H1 (cell line): ENCODE data around the gene JDP2. TPM values are rescaled to one million over a fixed set of nuclear protein-coding genes. Genes with fewer than 3 reads are reported as not detected.

Experiments
- CTCF ChIA-PET: fragments of 300-600 bp; sonication (Branson Sonifier 250); formaldehyde crosslinking; loops from one replicate; lab custom pipeline; 2021; ENCODE audit not compliant: partially characterized antibody; lab: Charles Lee
- POLR2A ChIA-PET: fragments of 300-600 bp; sonication (Branson Sonifier 250); formaldehyde crosslinking; loops from one replicate; lab custom pipeline; 2021; ENCODE audit warnings: inconsistent platforms; ENCODE audit not compliant: partially characterized antibody; lab: Charles Lee
- DNase-seq, 2 experiments: peaks; one replicate each; pipeline versions ENCODE4 v3.0.0 to v3.0.0-alpha.2; 2010 to 2022; ENCODE audit warnings: low spot score in 2 of 2, low read depth in 1 of 2, mixed read lengths in 1 of 2
- FAIRE-seq: peaks from 2 replicates; lab custom pipeline; 2011; peaks lifted over from hg19 to GRCh38; lab: Jason Lieb, UNC
- H2AFZ ChIP-seq: 2 replicates; pipeline ENCODE4 v1.8.1; 2012; ENCODE audit warnings: low read length, inconsistent platforms
- H2AK5ac ChIP-seq: 2 replicates; pipeline ENCODE4 v1.6.1; 2013; ENCODE audit warnings: low read depth, low read length
- H2BK120ac ChIP-seq: replicated peaks from 2 replicates; pipeline ENCODE3; 2013; ENCODE audit warnings: low read depth, low read length, inconsistent platforms
- H2BK12ac ChIP-seq: 2 replicates; pipeline ENCODE4 v1.6.1; 2013; ENCODE audit warnings: low read depth, low read length
- H2BK15ac ChIP-seq: 2 replicates; pipeline ENCODE4 v1.6.1; 2013; ENCODE audit warnings: low read length
- H2BK20ac ChIP-seq: 2 replicates; pipeline ENCODE4 v1.6.1; 2013; ENCODE audit warnings: low read length
- H2BK5ac ChIP-seq: 2 replicates; pipeline ENCODE4 v1.6.1; 2013; ENCODE audit warnings: low read depth, low read length
- H3K14ac ChIP-seq: 2 replicates; pipeline ENCODE4 v1.6.1; 2013; ENCODE audit warnings: inconsistent platforms; ENCODE audit not compliant: insufficient read length
- H3K18ac ChIP-seq: 2 replicates; pipeline ENCODE4 v1.6.1; 2013; ENCODE audit warnings: low read length; ENCODE audit errors: extremely low read depth
- H3K23ac ChIP-seq: 2 replicates; pipeline ENCODE4 v1.6.1; 2013; ENCODE audit warnings: inconsistent platforms; ENCODE audit not compliant: insufficient read length
- H3K23me2 ChIP-seq: 2 replicates; pipeline ENCODE4 v1.6.1; 2013; ENCODE audit warnings: low read depth, low read length
- H3K27ac ChIP-seq: 2 replicates; pipeline ENCODE4 v1.6.1; 2011; ENCODE audit warnings: low read depth, low read length, inconsistent platforms
- H3K27me3 ChIP-seq, 4 experiments: replicated peaks in 1 of 4; 1 replicate in 1 of 4; 2 replicates in 3 of 4; pipeline versions ENCODE4 v1.6.1 to v1.8.1; 2011 to 2013; ENCODE audit warnings: low read length in 3 of 4, mild to moderate bottlenecking in 3 of 4, inconsistent platforms in 2 of 4, mixed read lengths in 2 of 4, moderate library complexity in 1 of 4; ENCODE audit not compliant: control insufficient read depth in 3 of 4, insufficient read depth in 3 of 4; ENCODE audit errors: extremely low read depth in 1 of 4
- H3K36me3 ChIP-seq, 4 experiments: 2 replicates each; pipeline versions ENCODE4 v1.6.1 to v1.8.1; 2011 to 2013; ENCODE audit warnings: mild to moderate bottlenecking in 4 of 4, low read length in 3 of 4, moderate library complexity in 2 of 4, control low read depth in 1 of 4, inconsistent platforms in 1 of 4; ENCODE audit not compliant: insufficient read depth in 4 of 4, control insufficient read depth in 2 of 4
- H3K4ac ChIP-seq: replicated peaks from 2 replicates; pipeline ENCODE3; 2013; ENCODE audit warnings: low read length, low read depth, mixed read lengths, inconsistent platforms; ENCODE audit not compliant: insufficient read length
- H3K4me1 ChIP-seq, 4 experiments: replicated peaks in 1 of 4; 1 replicate in 1 of 4; 2 replicates in 3 of 4; pipeline versions ENCODE4 v1.6.1 to v1.8.1; 2011 to 2013; ENCODE audit warnings: low read length in 3 of 4, inconsistent platforms in 2 of 4, mixed read lengths in 1 of 4; ENCODE audit not compliant: insufficient read depth in 4 of 4, control insufficient read depth in 3 of 4
- H3K4me2 ChIP-seq, 2 experiments: 2 replicates each; pipeline versions ENCODE4 v1.6.1 to v1.8.1; 2011 to 2013; ENCODE audit warnings: low read depth in 2 of 2, low read length in 2 of 2, control low read depth in 1 of 2, inconsistent platforms in 1 of 2, mild to moderate bottlenecking in 1 of 2; ENCODE audit not compliant: insufficient read depth in 1 of 2
- H3K4me3 ChIP-seq, 4 experiments: fragments of 200-600, 300-600 bp in 1 of 4; sonication (generic), shearing (Covaris generic), sonication (Bioruptor Twin) in 1 of 4; 2 replicates each; pipeline versions ENCODE4 v1.5.1 to v1.8.1; 2011 to 2016; ENCODE audit warnings: low read length in 4 of 4, low read depth in 3 of 4, control low read depth in 2 of 4, inconsistent platforms in 2 of 4, mild to moderate bottlenecking in 2 of 4, mixed read lengths in 1 of 4, moderate library complexity in 1 of 4; ENCODE audit not compliant: insufficient read depth in 2 of 4; ENCODE audit errors: extremely low read depth in 1 of 4
- H3K56ac ChIP-seq: replicated peaks from 2 replicates; pipeline ENCODE3; 2013; ENCODE audit warnings: low read depth, mild to moderate bottlenecking, mixed read lengths, low read length, inconsistent platforms; ENCODE audit not compliant: insufficient read length
- H3K79me1 ChIP-seq: 2 replicates; pipeline ENCODE4 v1.6.1; 2013; ENCODE audit warnings: low read depth, low read length, control low read depth
- H3K79me2 ChIP-seq, 2 experiments: 2 replicates each; pipeline versions ENCODE4 v1.6.1 to v1.8.1; 2012 to 2013; ENCODE audit warnings: low read length in 2 of 2, mild to moderate bottlenecking in 2 of 2, inconsistent platforms in 1 of 2; ENCODE audit not compliant: insufficient read depth in 2 of 2, control insufficient read depth in 1 of 2
- H3K9ac ChIP-seq, 4 experiments: replicated peaks in 1 of 4; 1 replicate in 1 of 4; 2 replicates in 3 of 4; pipeline versions ENCODE4 v1.6.1 to v1.8.1; 2011 to 2013; ENCODE audit warnings: low read depth in 3 of 4, low read length in 3 of 4, control low read depth in 2 of 4, mild to moderate bottlenecking in 2 of 4, moderate library complexity in 2 of 4, inconsistent platforms in 1 of 4; ENCODE audit errors: extremely low read depth in 1 of 4
- H3K9me3 ChIP-seq, 2 experiments: 2 replicates each; pipeline versions ENCODE4 v1.6.1 to v1.8.1; 2012 to 2013; ENCODE audit warnings: mild to moderate bottlenecking in 2 of 2, moderate library complexity in 2 of 2, control low read depth in 1 of 2, inconsistent platforms in 1 of 2, low read depth in 1 of 2, low read length in 1 of 2, mixed read lengths in 1 of 2; ENCODE audit not compliant: insufficient read depth in 2 of 2
- H4K20me1 ChIP-seq, 2 experiments: replicated peaks in 1 of 2; 2 replicates each; pipeline versions ENCODE3 to v1.8.1; 2011 to 2013; ENCODE audit warnings: inconsistent platforms in 2 of 2, low read length in 2 of 2, mild to moderate bottlenecking in 1 of 2; ENCODE audit not compliant: insufficient read depth in 2 of 2, control insufficient read depth in 1 of 2
- H4K5ac ChIP-seq: 2 replicates; pipeline ENCODE4 v1.6.1; 2013; ENCODE audit warnings: low read length, low read depth, mixed read lengths, inconsistent platforms; ENCODE audit not compliant: insufficient read length
- H4K8ac ChIP-seq: 2 replicates; pipeline ENCODE4 v1.8.0; 2013; ENCODE audit warnings: mild to moderate bottlenecking, moderate library complexity, low read length, inconsistent platforms; ENCODE audit not compliant: insufficient read depth; ENCODE audit errors: extremely low read depth
- H4K91ac ChIP-seq: replicated peaks from 2 replicates; pipeline ENCODE3; 2013; ENCODE audit warnings: low read length, mixed read lengths, inconsistent platforms; ENCODE audit not compliant: insufficient read length
- BACH1 ChIP-seq: IDR thresholded peaks from 2 replicates; pipeline ENCODE4 v1.6.1; 2012; ENCODE audit warnings: low read length, improper control_type of control experiment
- CBX8 ChIP-seq: fragments of 300-800, 300-1000 bp; sonication (generic); IDR thresholded peaks from 2 replicates; pipeline ENCODE4 v1.7.1; 2016; ENCODE audit warnings: low read depth, low read length, borderline replicate concordance
- CHD1 ChIP-seq: IDR thresholded peaks from 2 replicates; pipeline ENCODE4 v1.6.1; 2012; ENCODE audit warnings: low read depth, low read length, improper control_type of control experiment
- CHD2 ChIP-seq: IDR thresholded peaks from 2 replicates; pipeline ENCODE4 v1.6.1; 2012; ENCODE audit warnings: low read length, improper control_type of control experiment
- EGR1 ChIP-seq: IDR thresholded peaks from 2 replicates; pipeline ENCODE4 v1.6.1; 2011; ENCODE audit warnings: low read depth, low read length, borderline replicate concordance
- KDM1A ChIP-seq: fragments of 200-600, 300-600 bp; sonication (generic); IDR thresholded peaks from 2 replicates; pipeline ENCODE4 v1.7.1; 2016; ENCODE audit warnings: mild to moderate bottlenecking, low read length, borderline replicate concordance
- KDM5A ChIP-seq: fragments of 200-600 bp; IDR thresholded peaks from 2 replicates; pipeline ENCODE4 v1.7.1; 2012; ENCODE audit warnings: mild to moderate bottlenecking, low read length, inconsistent platforms, mixed read lengths
- POLR2A ChIP-seq, 2 experiments: IDR thresholded peaks; 1 replicate in 1 of 2; 2 replicates in 1 of 2; pipeline ENCODE4 v1.6.1; 2011; ENCODE audit warnings: low read depth in 2 of 2, low read length in 2 of 2, mild to moderate bottlenecking in 2 of 2; ENCODE audit errors: control extremely low read depth in 1 of 2
- POLR2AphosphoS5 ChIP-seq: IDR thresholded peaks from 2 replicates; pipeline ENCODE4 v1.6.1; 2011; ENCODE audit warnings: low read depth, low read length
- RFX5 ChIP-seq: IDR thresholded peaks from 2 replicates; pipeline ENCODE4 v1.6.1; 2011; ENCODE audit warnings: low read depth, low read length, improper control_type of control experiment, borderline replicate concordance
- RXRA ChIP-seq: IDR thresholded peaks from 2 replicates; pipeline ENCODE4 v1.6.1; 2011; ENCODE audit warnings: low read depth, mild to moderate bottlenecking, low read length, moderate library complexity; ENCODE audit not compliant: insufficient read depth
- SRF ChIP-seq: IDR thresholded peaks from 2 replicates; pipeline ENCODE4 v1.6.1; 2011; ENCODE audit warnings: mild to moderate bottlenecking, low read depth, low read length, moderate library complexity
- TAF7 ChIP-seq: optimal IDR thresholded peaks from 2 replicates; pipeline ENCODE3; 2011; ENCODE audit warnings: low read depth, mild to moderate bottlenecking, inconsistent platforms, low read length, moderate library complexity, borderline replicate concordance
- TCF12 ChIP-seq: IDR thresholded peaks from 2 replicates; pipeline ENCODE4 v1.6.1; 2011; ENCODE audit warnings: low read depth, mild to moderate bottlenecking, low read length
- USF2 ChIP-seq: IDR thresholded peaks from 2 replicates; pipeline ENCODE4 v1.6.1; 2011; ENCODE audit warnings: low read length, improper control_type of control experiment
- YY1 ChIP-seq: IDR thresholded peaks from 2 replicates; pipeline ENCODE4 v1.6.1; 2011; ENCODE audit warnings: low read depth, mild to moderate bottlenecking, low read length
- polyA plus RNA-seq, 7 experiments: library from polyadenylated mRNA; depleted of rRNA in 3 of 7; stranded (reverse) in 5 of 7; unstranded in 2 of 7; fragments of >200 nt in 5 of 7; fragments of 200-250 nt in 2 of 7; gene quantifications; 1 replicate in 5 of 7; 2 replicates in 1 of 7; 4 replicates in 1 of 7; pipeline versions ENCODE4 v1.2.1 to v1.2.3, GENCODE V29; 2011 to 2013; ENCODE audit warnings: missing spikeins in 2 of 7, mixed read lengths in 2 of 7
- total RNA-seq: library from RNA; stranded (reverse); fragmentation: NEBNext Ultra II Directional; extraction: Animal tissue kit (Norgen Biotek cat#: 25700); gene quantifications from 2 replicates; pipeline ENCODE4 v1.2.1, GENCODE V29; 2021

The JDP2 gene
- total and polyA plus RNA-seq, 2 of the 8 experiments (the other 6 are each of a cell fraction or from before 2014, with no cell fraction given): 8.9 to 27.2 TPM

DNA sequence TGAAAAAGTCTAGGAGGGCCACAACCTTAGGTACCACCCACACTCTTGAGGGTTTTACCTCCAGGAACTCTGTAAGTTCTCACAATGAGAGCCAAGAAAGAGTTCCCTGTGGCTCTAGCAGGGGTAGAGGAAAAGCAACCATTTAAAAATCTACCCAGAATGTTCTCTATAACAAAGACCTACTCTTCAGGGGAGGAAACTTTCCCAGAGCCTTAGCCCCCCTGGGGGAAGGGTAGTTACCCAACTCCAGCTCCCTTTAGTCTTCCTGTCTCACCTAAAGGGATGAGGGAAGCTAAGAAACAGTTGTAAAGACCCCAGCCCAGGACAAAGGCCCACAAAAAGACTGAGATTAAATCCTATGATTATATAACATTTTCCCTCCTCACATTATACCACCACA lies 46.2 kb upstream of the JDP2 start:
- no peaks in the 10 kb centered on the region for H3K36me3 ChIP-seq
- H3K79me1 ChIP-seq: no peaks in the 10 kb centered on the region
- no peak overlapping the region for H4K8ac ChIP-seq
- no peak overlapping the region for H4K5ac ChIP-seq
- H4K91ac ChIP-seq: no peak overlapping the region
- H2AFZ ChIP-seq: 0 out of 2 replicates have a peak overlapping the region, but pooled peaks have one; percentile 46
- no peak overlapping the region for H3K4me3 ChIP-seq
- no peak overlapping the region for H2AK5ac ChIP-seq
- no peak overlapping the region for H3K23ac ChIP-seq
- H3K9me3 ChIP-seq: no peaks in the 10 kb centered on the region
- ChIA-PET CTCF (interaction anchor here (0.6 to 1.9 kb wide), 6 partner anchors 9 to 62 kb away, joined by 3 to 5 read pairs (median 4); no protein-coding TSS in a partner anchor), POLR2A (interaction anchor here (0.6 to 1.6 kb wide), 2 partner anchors 11 to 583 kb away, joined by 4 to 5 read pairs; no protein-coding TSS in a partner anchor)
- no peak overlapping the region for H3K14ac ChIP-seq
- H3K18ac ChIP-seq: no peak overlapping the region; the same call in 1 of the 2 replicates
- no peaks in the 10 kb centered on the region for H3K79me2 ChIP-seq
- no peak overlapping the region; a peak in 1 of 4 replicates for H3K4me2 ChIP-seq
- no peak overlapping the region for H2BK12ac ChIP-seq
- H3K4me1 ChIP-seq: peaks cover 0 to 10% (median 3%) of the 10 kb centered on the region in 4 experiments; a peak in 4 of 7 replicates
- H3K56ac ChIP-seq: no peak overlapping the region
- H3K4ac ChIP-seq: no peak overlapping the region
- H3K23me2 ChIP-seq: no peaks in the 10 kb centered on the region
- no peaks in the 10 kb centered on the region for H4K20me1 ChIP-seq
- H3K27ac ChIP-seq: no peak overlapping the region
- no peak overlapping the region for H2BK120ac ChIP-seq
- no peak for FAIRE-seq
- no peak for DNase-seq
- no peak overlapping the region for H2BK20ac ChIP-seq
- H2BK15ac ChIP-seq: 0 out of 2 replicates have a peak overlapping the region, but pooled peaks have one; percentile 31
- no peaks in the 10 kb centered on the region for H3K27me3 ChIP-seq
- no peak overlapping the region for H2BK5ac ChIP-seq
- H3K9ac ChIP-seq: no peak overlapping the region
- TF ChIP-seq SRF (no peak), TAF7 (no peak), POLR2AphosphoS5 (no peak), CBX8 (no peak), USF2 (no peak), POLR2A (IDR thresholded peaks at IDR 0.05; ENCODE audit: control extremely low read depth in 1 of 2, low read depth in 2 of 2, low read length in 2 of 2) (no peak), BACH1 (no peak), EGR1 (no peak), KDM5A (no peak), RFX5 (no peak), YY1 (no peak), CHD2 (no peak), RXRA (no peak), TCF12 (no peak), KDM1A (no peak), CHD1 (no peak)
